HEK293T (cell line): ENCODE results near the gene CCDC38.

ENCODE experiments used
- CTCF ChIA-PET: fragments of 350-600 bp; formaldehyde crosslinking; extraction: SDS; loops from one replicate; lab custom pipeline; 2021; ENCODE audit warnings: antibody characterized with exemption, inconsistent platforms; lab: Yijun Ruan, JAX
- POLR2A ChIA-PET: fragments of 350-600 bp; formaldehyde crosslinking; extraction: SDS; loops from one replicate; lab custom pipeline; 2020; ENCODE audit warnings: antibody characterized with exemption, inconsistent platforms; lab: Yijun Ruan, JAX
- DNase-seq: peaks from one replicate; pipeline ENCODE4 v3.0.0; 2012; ENCODE audit warnings: mixed read lengths; ENCODE audit errors: extremely low spot score
- ARNT ChIP-seq: fragments of 450-650 bp; IDR thresholded peaks from 2 replicates; pipeline ENCODE4 v1.6.1; 2017; ENCODE audit warnings: mild to moderate bottlenecking
- BHLHE40 ChIP-seq: fragments of 450-650 bp; IDR thresholded peaks from 2 replicates; pipeline ENCODE4 v1.6.1; 2016; ENCODE audit warnings: mild to moderate bottlenecking, moderate library complexity, borderline replicate concordance
- CTBP1 ChIP-seq: fragments of 450-650 bp; IDR thresholded peaks from 2 replicates; pipeline ENCODE4 v1.6.1; 2016; ENCODE audit warnings: borderline replicate concordance
- ELF4 ChIP-seq: fragments of 450-650 bp; IDR thresholded peaks from 2 replicates; pipeline ENCODE4 v1.6.1; 2017; ENCODE audit warnings: antibody characterized with exemption
- FOXA1 ChIP-seq: fragments of 450-650 bp; IDR thresholded peaks from 2 replicates; pipeline ENCODE4 v1.6.1; 2016; ENCODE audit warnings: mild to moderate bottlenecking
- FOXK2 ChIP-seq: fragments of 450-650 bp; IDR thresholded peaks from 2 replicates; pipeline ENCODE4 v1.6.1; 2016; ENCODE audit warnings: mild to moderate bottlenecking
- FOXM1 ChIP-seq: fragments of 450-650 bp; IDR thresholded peaks from 2 replicates; pipeline ENCODE4 v1.6.1; 2017; ENCODE audit warnings: mild to moderate bottlenecking, borderline replicate concordance
- HDGF ChIP-seq: fragments of 450-650 bp; IDR thresholded peaks from 2 replicates; pipeline ENCODE4 v1.6.1; 2017; ENCODE audit warnings: antibody characterized with exemption, borderline replicate concordance
- L3MBTL2 ChIP-seq: fragments of 450-650 bp; conservative IDR thresholded peaks from 2 replicates; pipeline ENCODE4 v1.6.1; 2016; ENCODE audit warnings: mild to moderate bottlenecking
- LEF1 ChIP-seq: fragments of 450-650 bp; IDR thresholded peaks from 2 replicates; pipeline ENCODE4 v1.6.1; 2017; ENCODE audit warnings: mild to moderate bottlenecking, borderline replicate concordance
- NFRKB ChIP-seq: fragments of 450-650 bp; IDR thresholded peaks from 2 replicates; pipeline ENCODE4 v1.6.1; 2016; ENCODE audit warnings: mild to moderate bottlenecking, moderate library complexity
- PKNOX1 ChIP-seq: fragments of 450-650 bp; IDR thresholded peaks from 2 replicates; pipeline ENCODE4 v1.6.1; 2016
- SP1 ChIP-seq: fragments of 450-650 bp; IDR thresholded peaks from 2 replicates; pipeline ENCODE4 v1.6.1; 2017
- SUZ12 ChIP-seq: fragments of 450-650 bp; IDR thresholded peaks from 2 replicates; pipeline ENCODE4 v1.6.1; 2016; ENCODE audit warnings: mild to moderate bottlenecking
- TARDBP ChIP-seq: fragments of 450-650 bp; IDR thresholded peaks from 2 replicates; pipeline ENCODE4 v1.6.1; 2016
- ZNF384 ChIP-seq: fragments of 450-650 bp; IDR thresholded peaks from 2 replicates; pipeline ENCODE4 v1.6.1; 2016

Gene CCDC38

GRCh38 chr12:95882080-95882479, 60.3 kb downstream of the CCDC38 start:
- POLR2A ChIA-PET = no interaction called here
- CTCF ChIA-PET = no interaction called here
- DNase-seq = no peak
- TF ChIP-seq PKNOX1 = no peak
- TF ChIP-seq SP1 = no peak
- TF ChIP-seq BHLHE40 = no peak
- no peak for TF ChIP-seq HDGF
- TF ChIP-seq ELF4 = no peak
- TF ChIP-seq FOXK2 = no peak
- TF ChIP-seq TARDBP = no peak
- no peak for TF ChIP-seq ARNT
- no peak for TF ChIP-seq CTBP1
- TF ChIP-seq SUZ12 = no peak
- TF ChIP-seq LEF1 = no peak
- no peak for TF ChIP-seq ZNF384
- no peak for TF ChIP-seq L3MBTL2
- no peak for TF ChIP-seq FOXM1
- no peak for TF ChIP-seq NFRKB

DNA sequence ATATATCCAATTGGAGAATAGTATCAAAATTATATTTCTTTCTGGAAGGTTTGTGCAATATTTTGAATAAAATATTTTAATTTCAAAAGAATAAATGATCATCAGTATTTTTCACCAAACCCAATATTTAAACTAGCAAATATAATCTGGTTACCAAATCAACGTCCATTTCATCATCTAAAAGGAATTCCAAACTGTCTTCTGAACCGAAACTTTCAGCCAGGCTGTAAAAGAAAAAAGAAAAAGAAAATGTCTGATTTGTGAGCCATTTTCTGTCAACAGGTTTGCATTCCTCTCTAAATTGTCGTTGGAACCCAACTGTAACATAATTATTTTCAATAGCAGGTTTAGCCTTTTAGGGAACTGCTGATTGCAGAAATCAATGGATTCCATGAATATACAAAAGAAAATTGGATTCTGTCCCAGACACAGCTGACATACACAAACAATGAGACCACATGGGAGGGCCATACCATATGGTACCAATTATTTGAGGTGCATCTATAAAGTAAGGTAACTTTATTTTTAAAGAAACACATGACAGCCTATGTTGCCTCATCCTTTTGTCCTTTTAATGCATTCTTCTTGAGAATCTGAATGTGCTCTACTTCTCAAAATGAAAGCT, 61.0 kb downstream of the CCDC38 start:
- DNase-seq = no peak
- ChIA-PET POLR2A (no interaction called here), CTCF (no interaction called here)
- TF ChIP-seq ELF4 (no peak), PKNOX1 (no peak)

- POLR2A ChIA-PET = no interaction called here
- TF ChIP-seq ARNT = no peak
- no peak for TF ChIP-seq CTBP1
- TF ChIP-seq PKNOX1 = no peak
- TF ChIP-seq SP1 = no peak
- TF ChIP-seq FOXM1 = no peak
- no peak for TF ChIP-seq NFRKB
- TF ChIP-seq ZNF384 = no peak
- CTCF ChIA-PET = no interaction called here
- no peak for DNase-seq
Observed at GRCh38 chr12:95880895-95881294, 61.5 kb downstream of the CCDC38 start.

GRCh38 chr12:95877622-95878021, 64.8 kb downstream of the CCDC38 start:
- CTCF ChIA-PET = no interaction called here
- POLR2A ChIA-PET = no interaction called here
- no peak for TF ChIP-seq LEF1
- TF ChIP-seq CTBP1 = no peak
- TF ChIP-seq HDGF = no peak
- no peak for TF ChIP-seq FOXA1
- no peak for TF ChIP-seq ELF4
- no peak for TF ChIP-seq L3MBTL2
- TF ChIP-seq SP1 = no peak
- no peak for TF ChIP-seq FOXK2
- no peak for TF ChIP-seq ARNT
- no peak for TF ChIP-seq SUZ12
- DNase-seq = no peak

GRCh38 chr12:95874452-95874851, 68.0 kb downstream of the CCDC38 start:
- no peak for DNase-seq
- TF ChIP-seq FOXK2 = no peak
- no peak for TF ChIP-seq FOXM1
- no peak for TF ChIP-seq LEF1
- no peak for TF ChIP-seq HDGF
- no peak for TF ChIP-seq PKNOX1
- TF ChIP-seq CTBP1 = no peak
- TF ChIP-seq ZNF384 = no peak
- CTCF ChIA-PET = interaction anchor here (0.6 kb wide), 1 partner anchor 30 kb away, joined by 3 read pairs; no protein-coding TSS in a partner anchor
- POLR2A ChIA-PET = no interaction called here

DNA sequence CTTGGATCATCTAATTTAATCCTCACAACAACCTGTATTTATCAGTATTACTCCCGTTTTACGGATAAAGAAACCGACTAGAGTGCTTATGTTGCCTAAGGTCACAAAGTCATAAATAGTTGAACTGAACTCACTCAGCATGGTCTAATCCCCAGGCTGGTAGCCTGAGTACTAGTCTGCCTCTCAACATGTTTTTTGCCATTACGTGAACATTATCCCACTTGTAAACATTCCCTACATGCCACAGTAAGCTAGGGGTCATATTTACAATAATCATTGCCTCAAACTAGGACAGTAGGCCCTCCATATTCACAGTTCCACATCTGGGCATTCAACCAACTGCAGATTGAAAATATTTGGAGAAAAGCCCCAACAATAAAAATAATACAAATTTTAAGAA, 71.5 kb downstream of the CCDC38 start:
- TF ChIP-seq NFRKB (no peak), HDGF (no peak), LEF1 (no peak), PKNOX1 (no peak), ZNF384 (no peak), BHLHE40 (no peak), SP1 (no peak), FOXA1 (no peak), CTBP1 (no peak), FOXM1 (no peak), FOXK2 (no peak), TARDBP (no peak), SUZ12 (no peak)
- ChIA-PET POLR2A (no interaction called here), CTCF (no interaction called here)
- DNase-seq = no peak
